ENCODE measurements around the gene STARD8. TPM values are rescaled to one million over a fixed set of nuclear protein-coding genes. Genes with fewer than 3 reads are reported as not detected.
"Not testable (repeated sequence)": the region's sequence is repeated elsewhere in the genome, so short reads cannot be mapped to it uniquely, and the experiment has no call there.

STARD8 gene
- total RNA-seq, 1 donor from 2014 or later = 9.3 TPM

DNA sequence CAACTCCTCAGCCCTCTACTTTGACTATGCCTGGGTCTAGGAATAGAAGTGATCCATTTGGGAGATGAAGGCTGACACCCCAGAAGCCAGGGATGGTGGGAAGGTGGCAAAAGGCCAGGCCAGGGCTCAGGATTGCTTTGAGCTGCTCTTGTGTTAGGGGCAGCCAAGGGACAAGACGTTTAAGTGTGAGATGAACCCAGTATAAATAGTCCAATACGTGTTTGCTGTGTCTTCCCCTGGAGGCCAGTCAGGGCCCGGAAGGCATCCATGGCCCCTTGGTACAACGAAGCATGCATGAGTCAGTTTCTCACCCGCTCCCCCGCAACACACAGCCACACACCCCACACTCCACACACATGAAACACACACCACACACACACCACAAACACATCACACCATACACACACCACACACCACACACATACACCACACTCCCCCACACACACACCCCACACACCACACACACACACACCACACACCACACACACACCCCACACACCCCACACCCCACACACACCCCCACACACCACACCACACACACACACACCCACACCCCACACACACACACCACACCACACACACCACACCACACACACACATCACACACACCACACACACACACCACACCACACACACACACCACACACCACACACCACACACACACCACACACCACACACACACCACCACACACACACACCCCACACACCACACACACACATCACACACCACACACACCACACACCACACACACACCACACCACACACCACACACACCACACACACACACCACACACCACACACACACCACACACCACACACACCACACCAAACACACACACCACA is 5.1 kb downstream of the STARD8 start:
- no peak for DNase-seq
- Histone ChIP-seq H3K36me3 (no peaks in the 10 kb centered on the region), H3K4me3 (no peak overlapping the region), H3K27me3 (ENCODE audit: low read depth) (no peaks in the 10 kb centered on the region), H3K4me1 (no peaks in the 10 kb centered on the region), H3K27ac (replicated peaks) (no peak overlapping the region), H3K9me3 (replicated peaks) (no peaks in the 10 kb centered on the region)
- intact Hi-C loops (cut with micrococcal nuclease) = no loop called here
- TF ChIP-seq, protein P1, sequence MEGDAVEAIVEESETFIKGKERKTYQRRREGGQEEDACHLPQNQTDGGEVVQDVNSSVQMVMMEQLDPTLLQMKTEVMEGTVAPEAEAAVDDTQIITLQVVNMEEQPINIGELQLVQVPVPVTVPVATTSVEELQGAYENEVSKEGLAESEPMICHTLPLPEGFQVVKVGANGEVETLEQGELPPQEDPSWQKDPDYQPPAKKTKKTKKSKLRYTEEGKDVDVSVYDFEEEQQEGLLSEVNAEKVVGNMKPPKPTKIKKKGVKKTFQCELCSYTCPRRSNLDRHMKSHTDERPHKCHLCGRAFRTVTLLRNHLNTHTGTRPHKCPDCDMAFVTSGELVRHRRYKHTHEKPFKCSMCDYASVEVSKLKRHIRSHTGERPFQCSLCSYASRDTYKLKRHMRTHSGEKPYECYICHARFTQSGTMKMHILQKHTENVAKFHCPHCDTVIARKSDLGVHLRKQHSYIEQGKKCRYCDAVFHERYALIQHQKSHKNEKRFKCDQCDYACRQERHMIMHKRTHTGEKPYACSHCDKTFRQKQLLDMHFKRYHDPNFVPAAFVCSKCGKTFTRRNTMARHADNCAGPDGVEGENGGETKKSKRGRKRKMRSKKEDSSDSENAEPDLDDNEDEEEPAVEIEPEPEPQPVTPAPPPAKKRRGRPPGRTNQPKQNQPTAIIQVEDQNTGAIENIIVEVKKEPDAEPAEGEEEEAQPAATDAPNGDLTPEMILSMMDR (IDR thresholded peaks at IDR 0.05; ENCODE audit: borderline replicate concordance) = no peak

DNA sequence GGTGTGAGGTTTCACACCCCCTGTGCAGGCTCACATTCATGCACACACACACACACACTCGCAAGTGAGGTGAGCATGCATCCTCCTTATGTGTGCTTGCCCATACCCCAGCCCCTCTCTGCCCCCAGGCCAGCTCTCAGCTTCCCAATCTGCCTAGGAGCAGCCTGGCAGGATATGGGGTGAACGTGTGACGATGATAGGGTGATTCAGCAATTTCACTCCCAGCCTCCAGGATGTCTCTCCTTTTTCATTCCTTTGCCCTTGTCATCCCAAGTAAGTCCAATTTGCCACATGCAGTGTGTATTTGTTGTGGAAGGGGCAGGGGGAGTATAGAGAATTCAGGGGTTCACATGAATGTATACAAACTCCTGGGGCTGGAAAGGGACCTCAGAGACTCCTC is 7.2 kb downstream of the STARD8 start:
- no peaks in the 10 kb centered on the region for H3K9me3 ChIP-seq (replicated peaks)
- H3K27me3 ChIP-seq (ENCODE audit: low read depth) = no peaks in the 10 kb centered on the region
- H3K4me3 ChIP-seq = no peak overlapping the region
- no peak for DNase-seq
- H3K27ac ChIP-seq (replicated peaks) = no peak overlapping the region
- H3K36me3 ChIP-seq = no peaks in the 10 kb centered on the region
- intact Hi-C loops (cut with micrococcal nuclease) = no loop called here
- TF ChIP-seq, protein P1 (IDR thresholded peaks at IDR 0.05; ENCODE audit: borderline replicate concordance) = no peak
- no peaks in the 10 kb centered on the region for H3K4me1 ChIP-seq

DNA sequence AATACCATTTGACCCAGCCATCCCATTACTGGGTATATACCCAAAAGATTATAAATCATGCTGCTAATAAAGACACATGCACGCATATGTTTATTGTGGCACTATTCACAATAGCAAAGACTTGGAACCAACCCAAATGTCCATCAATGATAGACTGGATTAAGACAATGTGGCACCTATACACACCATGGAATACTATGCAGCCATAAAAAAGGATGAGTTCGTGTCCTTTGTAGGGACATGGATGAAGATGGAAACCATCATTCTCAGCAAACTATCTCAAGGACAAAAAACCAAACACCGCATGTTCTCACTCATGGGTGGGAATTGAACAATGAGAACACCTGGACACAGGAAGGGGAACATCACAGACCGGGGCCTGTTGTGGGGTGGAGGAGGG is 9.0 kb downstream of the STARD8 start:
- H3K27ac ChIP-seq (replicated peaks); H3K4me3 ChIP-seq; DNase-seq; intact Hi-C loops (cut with micrococcal nuclease); H3K36me3 ChIP-seq; H3K9me3 ChIP-seq (replicated peaks); H3K4me1 ChIP-seq; H3K27me3 ChIP-seq (ENCODE audit: low read depth): not testable (repeated sequence)

DNA sequence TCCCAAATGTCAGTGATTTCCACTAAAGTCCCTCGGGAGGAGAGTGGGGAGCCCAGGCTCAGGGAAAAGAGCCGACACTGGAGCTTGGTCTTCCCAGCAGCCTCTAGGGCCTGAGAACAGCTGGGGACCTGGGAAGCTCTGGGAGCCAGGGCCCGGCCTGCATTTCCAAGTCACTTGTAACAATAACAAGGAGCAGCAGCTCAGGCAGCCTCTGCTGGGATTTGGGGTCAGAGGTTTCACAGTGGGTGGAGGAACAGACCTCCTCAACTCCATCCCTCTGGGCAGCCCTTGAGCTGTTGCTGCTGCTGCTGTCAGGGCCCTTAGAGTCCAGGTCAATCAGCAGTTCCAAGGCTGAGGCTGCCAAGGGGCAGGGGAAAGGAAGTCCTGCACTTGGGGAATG is 11.1 kb downstream of the STARD8 start:
- peak; percentile 53 for DNase-seq
- H3K27me3 ChIP-seq (ENCODE audit: low read depth) = no peaks in the 10 kb centered on the region
- intact Hi-C loops (cut with micrococcal nuclease) = no loop called here
- H3K4me1 ChIP-seq = no peaks in the 10 kb centered on the region
- peak overlapping the region; percentile 38 for H3K27ac ChIP-seq (replicated peaks)
- H3K9me3 ChIP-seq (replicated peaks) = no peaks in the 10 kb centered on the region
- H3K4me3 ChIP-seq = no peak overlapping the region
- TF ChIP-seq, protein P1 (IDR thresholded peaks at IDR 0.05; ENCODE audit: borderline replicate concordance) = no peak
- H3K36me3 ChIP-seq = no peaks in the 10 kb centered on the region

DNA sequence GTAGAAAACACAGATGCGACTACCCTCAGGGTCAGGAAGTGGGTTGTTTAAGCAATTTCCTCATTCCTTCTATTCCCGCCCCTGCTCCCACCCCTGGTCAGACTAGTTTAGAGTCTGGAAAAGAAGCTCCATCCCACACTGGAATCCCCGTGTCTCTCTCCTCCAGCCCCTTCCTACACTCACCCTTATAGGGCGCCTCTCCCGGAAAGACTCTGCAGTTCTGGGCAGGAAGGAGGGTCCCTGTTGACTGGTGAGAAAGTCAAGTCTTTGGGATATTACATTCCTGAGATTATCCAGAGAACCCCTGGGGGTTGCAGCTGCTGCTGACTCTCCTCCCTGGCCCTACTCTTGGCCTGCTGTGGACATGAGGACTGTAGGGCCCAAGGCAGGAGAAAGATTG is 11.9 kb downstream of the STARD8 start:
- Histone ChIP-seq H3K27ac (replicated peaks) (peak overlapping the region; percentile 38), H3K4me1 (no peaks in the 10 kb centered on the region), H3K9me3 (replicated peaks) (no peaks in the 10 kb centered on the region), H3K27me3 (ENCODE audit: low read depth) (no peaks in the 10 kb centered on the region), H3K36me3 (no peaks in the 10 kb centered on the region), H3K4me3 (no peak overlapping the region)
- intact Hi-C loops (cut with micrococcal nuclease) = no loop called here
- no peak for DNase-seq
- TF ChIP-seq, protein P1 (IDR thresholded peaks at IDR 0.05; ENCODE audit: borderline replicate concordance) = no peak

DNA sequence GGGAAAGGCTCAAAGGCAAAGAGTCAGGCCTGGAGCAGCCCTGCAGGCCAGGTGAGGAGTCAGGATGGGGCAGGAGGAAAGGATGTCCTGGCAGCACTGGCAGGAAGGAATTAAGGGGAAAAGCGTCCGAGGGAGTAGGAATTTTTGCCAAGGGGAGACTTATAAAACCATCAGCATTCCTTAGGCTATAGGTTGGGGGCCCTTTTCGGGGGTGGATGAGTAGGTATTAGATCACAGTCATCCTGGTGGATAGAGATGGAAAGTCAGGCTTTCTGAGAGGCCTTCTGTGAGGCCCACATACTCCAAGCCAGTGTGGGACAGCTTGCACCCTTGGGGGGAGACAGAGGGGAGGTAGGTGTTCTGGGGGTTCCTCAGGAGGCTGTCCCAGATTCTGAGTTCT is 12.3 kb downstream of the STARD8 start:
- intact Hi-C loops (cut with micrococcal nuclease) = no loop called here
- no peaks in the 10 kb centered on the region for H3K27me3 ChIP-seq (ENCODE audit: low read depth)
- H3K9me3 ChIP-seq (replicated peaks) = no peaks in the 10 kb centered on the region
- H3K36me3 ChIP-seq = no peaks in the 10 kb centered on the region
- TF ChIP-seq, protein P1 (IDR thresholded peaks at IDR 0.05; ENCODE audit: borderline replicate concordance) = no peak
- H3K4me3 ChIP-seq = no peak overlapping the region
- no peaks in the 10 kb centered on the region for H3K4me1 ChIP-seq
- no peak for DNase-seq
- H3K27ac ChIP-seq (replicated peaks) = peak overlapping the region; percentile 38
